ENCODE data around the gene VEGFC. TPM values are rescaled to one million over a fixed set of nuclear protein-coding genes. Genes with fewer than 3 reads are reported as not detected.

The VEGFC gene
- total RNA-seq, 1 experiment from 2014 or later = 15.7 TPM

- no peak overlapping the region for H3K4me3 ChIP-seq (ENCODE audit: low read depth in 2 of 2, low read length in 2 of 2)
- ChIA-PET CTCF (no interaction called here), POLR2A (no interaction called here)
- H3K27me3 ChIP-seq (ENCODE audit: control insufficient read depth, insufficient read depth, low read length) = no peaks in the 10 kb centered on the region
- H3K27ac ChIP-seq (ENCODE audit: low read length) = no peak overlapping the region
- no peak for ATAC-seq
- no peaks in the 10 kb centered on the region for H3K9me3 ChIP-seq (ENCODE audit: control insufficient read depth, insufficient read depth, low read depth, low read length)
- intact Hi-C loops (cut with micrococcal nuclease; ENCODE audit: unreplicated experiment) (no loop called here), in situ Hi-C loops (cut with HindIII; ENCODE audit: low pct_unique_long_range_greater_than_20kb, low sequenced_read_pairs) (no loop called here)
- BruUV-seq (replicated peaks) = no TSS peak
- H3K4me1 ChIP-seq (ENCODE audit: control insufficient read depth, insufficient read depth, low read length) = no peaks in the 10 kb centered on the region
- no peak for DNase-seq (ENCODE audit: low read depth, low spot score)
- H3K36me3 ChIP-seq (ENCODE audit: control insufficient read depth, insufficient read depth, low read length) = no peaks in the 10 kb centered on the region
- TF ChIP-seq SIN3A (IDR thresholded peaks at IDR 0.05; ENCODE audit: borderline replicate concordance, insufficient read depth, low read depth, low read length) = no peak
- TF ChIP-seq, protein P1, sequence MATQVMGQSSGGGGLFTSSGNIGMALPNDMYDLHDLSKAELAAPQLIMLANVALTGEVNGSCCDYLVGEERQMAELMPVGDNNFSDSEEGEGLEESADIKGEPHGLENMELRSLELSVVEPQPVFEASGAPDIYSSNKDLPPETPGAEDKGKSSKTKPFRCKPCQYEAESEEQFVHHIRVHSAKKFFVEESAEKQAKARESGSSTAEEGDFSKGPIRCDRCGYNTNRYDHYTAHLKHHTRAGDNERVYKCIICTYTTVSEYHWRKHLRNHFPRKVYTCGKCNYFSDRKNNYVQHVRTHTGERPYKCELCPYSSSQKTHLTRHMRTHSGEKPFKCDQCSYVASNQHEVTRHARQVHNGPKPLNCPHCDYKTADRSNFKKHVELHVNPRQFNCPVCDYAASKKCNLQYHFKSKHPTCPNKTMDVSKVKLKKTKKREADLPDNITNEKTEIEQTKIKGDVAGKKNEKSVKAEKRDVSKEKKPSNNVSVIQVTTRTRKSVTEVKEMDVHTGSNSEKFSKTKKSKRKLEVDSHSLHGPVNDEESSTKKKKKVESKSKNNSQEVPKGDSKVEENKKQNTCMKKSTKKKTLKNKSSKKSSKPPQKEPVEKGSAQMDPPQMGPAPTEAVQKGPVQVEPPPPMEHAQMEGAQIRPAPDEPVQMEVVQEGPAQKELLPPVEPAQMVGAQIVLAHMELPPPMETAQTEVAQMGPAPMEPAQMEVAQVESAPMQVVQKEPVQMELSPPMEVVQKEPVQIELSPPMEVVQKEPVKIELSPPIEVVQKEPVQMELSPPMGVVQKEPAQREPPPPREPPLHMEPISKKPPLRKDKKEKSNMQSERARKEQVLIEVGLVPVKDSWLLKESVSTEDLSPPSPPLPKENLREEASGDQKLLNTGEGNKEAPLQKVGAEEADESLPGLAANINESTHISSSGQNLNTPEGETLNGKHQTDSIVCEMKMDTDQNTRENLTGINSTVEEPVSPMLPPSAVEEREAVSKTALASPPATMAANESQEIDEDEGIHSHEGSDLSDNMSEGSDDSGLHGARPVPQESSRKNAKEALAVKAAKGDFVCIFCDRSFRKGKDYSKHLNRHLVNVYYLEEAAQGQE (IDR thresholded peaks at IDR 0.05; ENCODE audit: insufficient read depth in 1 of 2, low read depth in 2 of 2, low read length in 1 of 2) = no peak
- TF ChIP-seq TCF7L2 (IDR thresholded peaks at IDR 0.05; ENCODE audit: low read depth, low read length) = no peak
- TF ChIP-seq POLR2AphosphoS5 (IDR thresholded peaks at IDR 0.05; ENCODE audit: low read depth, low read length) = no peak
- TF ChIP-seq, protein P2, sequence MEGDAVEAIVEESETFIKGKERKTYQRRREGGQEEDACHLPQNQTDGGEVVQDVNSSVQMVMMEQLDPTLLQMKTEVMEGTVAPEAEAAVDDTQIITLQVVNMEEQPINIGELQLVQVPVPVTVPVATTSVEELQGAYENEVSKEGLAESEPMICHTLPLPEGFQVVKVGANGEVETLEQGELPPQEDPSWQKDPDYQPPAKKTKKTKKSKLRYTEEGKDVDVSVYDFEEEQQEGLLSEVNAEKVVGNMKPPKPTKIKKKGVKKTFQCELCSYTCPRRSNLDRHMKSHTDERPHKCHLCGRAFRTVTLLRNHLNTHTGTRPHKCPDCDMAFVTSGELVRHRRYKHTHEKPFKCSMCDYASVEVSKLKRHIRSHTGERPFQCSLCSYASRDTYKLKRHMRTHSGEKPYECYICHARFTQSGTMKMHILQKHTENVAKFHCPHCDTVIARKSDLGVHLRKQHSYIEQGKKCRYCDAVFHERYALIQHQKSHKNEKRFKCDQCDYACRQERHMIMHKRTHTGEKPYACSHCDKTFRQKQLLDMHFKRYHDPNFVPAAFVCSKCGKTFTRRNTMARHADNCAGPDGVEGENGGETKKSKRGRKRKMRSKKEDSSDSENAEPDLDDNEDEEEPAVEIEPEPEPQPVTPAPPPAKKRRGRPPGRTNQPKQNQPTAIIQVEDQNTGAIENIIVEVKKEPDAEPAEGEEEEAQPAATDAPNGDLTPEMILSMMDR (IDR thresholded peaks at IDR 0.05) = no peak
These were observed 41.8 kb upstream of the VEGFC start for GRCh38 chr4:176834531-176834930.

DNA sequence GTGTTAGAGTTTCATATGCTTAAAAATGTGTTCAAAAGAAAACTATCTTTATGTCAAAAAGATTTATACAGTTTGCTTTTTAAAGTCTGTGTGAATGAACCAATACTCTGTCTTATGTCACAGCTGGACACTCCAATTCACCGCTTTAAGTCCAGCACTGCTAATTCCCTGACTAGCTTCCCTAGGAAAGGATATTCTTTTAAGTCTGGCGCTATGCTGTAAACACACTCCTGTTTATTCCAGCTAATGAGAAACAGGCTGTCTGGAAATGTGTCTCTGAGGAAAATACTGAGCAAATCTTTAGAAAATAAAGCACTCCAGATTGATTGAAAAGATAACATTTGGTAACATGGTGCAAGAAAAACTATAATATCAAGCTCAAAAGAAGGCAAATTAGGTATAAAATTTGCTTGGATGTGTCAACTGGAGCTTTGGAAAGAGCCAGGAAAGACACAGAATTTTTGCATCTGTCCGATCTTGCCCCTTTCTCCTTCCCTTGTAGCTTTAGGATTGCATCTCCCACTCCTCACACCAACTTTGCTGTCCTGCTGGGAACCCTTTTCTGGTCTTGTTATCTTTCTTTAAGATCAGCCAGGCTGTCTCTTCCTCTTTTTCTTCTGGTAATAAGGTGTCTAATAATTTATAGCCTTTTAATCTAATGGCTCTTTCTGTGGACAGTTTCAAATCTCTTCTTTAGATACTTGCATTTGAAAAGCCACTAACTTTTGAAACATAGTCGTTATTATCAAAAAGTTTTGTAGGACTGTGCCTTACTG is 40.9 kb upstream of the VEGFC start:
- in situ Hi-C loops (cut with HindIII; ENCODE audit: low pct_unique_long_range_greater_than_20kb, low sequenced_read_pairs) = no loop called here

More for the DNA sequence above, 40.9 kb upstream of the VEGFC start:
- no peaks in the 10 kb centered on the region for H3K36me3 ChIP-seq (ENCODE audit: control insufficient read depth, insufficient read depth, low read length)
- no TSS peak for BruUV-seq (replicated peaks)
- ChIA-PET POLR2A (no interaction called here), CTCF (no interaction called here)
- H3K4me1 ChIP-seq (ENCODE audit: control insufficient read depth, insufficient read depth, low read length) = no peaks in the 10 kb centered on the region
- intact Hi-C loops (cut with micrococcal nuclease; ENCODE audit: unreplicated experiment) = no loop called here
- DNase-seq (ENCODE audit: low read depth, low spot score) (no peak), ATAC-seq (no peak)
- H3K27ac ChIP-seq (ENCODE audit: low read length) = no peak overlapping the region
- TF ChIP-seq POLR2AphosphoS5 (IDR thresholded peaks at IDR 0.05; ENCODE audit: low read depth, low read length) = no peak
- TF ChIP-seq, protein P1 (IDR thresholded peaks at IDR 0.05; ENCODE audit: insufficient read depth in 1 of 2, low read depth in 2 of 2, low read length in 1 of 2) = no peak
- H3K27me3 ChIP-seq (ENCODE audit: control insufficient read depth, insufficient read depth, low read length) = no peaks in the 10 kb centered on the region
- H3K4me3 ChIP-seq (ENCODE audit: low read depth in 2 of 2, low read length in 2 of 2) = no peak overlapping the region
- H3K9me3 ChIP-seq (ENCODE audit: control insufficient read depth, insufficient read depth, low read depth, low read length) = no peaks in the 10 kb centered on the region
